ENCODE data around the gene FLVCR1. TPM values are rescaled to one million over a fixed set of nuclear protein-coding genes. Genes with fewer than 3 reads are reported as not detected.

FLVCR1 gene
- total RNA-seq, 2 experiments from 2014 or later, result 16.5 to 22.4 TPM

- Histone ChIP-seq H4K20me1 (ENCODE audit: insufficient read depth, low read length) (no peaks in the 10 kb centered on the region), H3K9me2 (ENCODE audit: insufficient read depth, low read length) (no peaks in the 10 kb centered on the region), H2AFZ (ENCODE audit: low read length) (no peak overlapping the region), H3K4me2 (ENCODE audit: low read length) (no peak overlapping the region), H3K36me3 (ENCODE audit: insufficient read depth, low read length) (peaks cover 90% of the 10 kb centered on the region), H3K27ac (ENCODE audit: low read depth, low read length, poor library complexity, severe bottlenecking) (no peak overlapping the region), H3K4me3 (ENCODE audit: low read depth, low read length, poor library complexity, severe bottlenecking) (no peak overlapping the region), H3K79me2 (ENCODE audit: insufficient read depth, low read depth, low read length) (no peaks in the 10 kb centered on the region), H3K9me3 (ENCODE audit: low read length) (no peaks in the 10 kb centered on the region), H3K4me1 (ENCODE audit: insufficient read depth, low read length, poor library complexity, severe bottlenecking) (no peaks in the 10 kb centered on the region)
- DNase-seq (ENCODE audit: low spot score), result no peak
- intact Hi-C loops (cut with micrococcal nuclease; ENCODE audit: unreplicated experiment), result no loop called here
- TF ChIP-seq EZH2phosphoT487 (IDR thresholded peaks at IDR 0.05; ENCODE audit: borderline replicate concordance, low read depth, low read length), result no peak
- TF ChIP-seq, protein P1, sequence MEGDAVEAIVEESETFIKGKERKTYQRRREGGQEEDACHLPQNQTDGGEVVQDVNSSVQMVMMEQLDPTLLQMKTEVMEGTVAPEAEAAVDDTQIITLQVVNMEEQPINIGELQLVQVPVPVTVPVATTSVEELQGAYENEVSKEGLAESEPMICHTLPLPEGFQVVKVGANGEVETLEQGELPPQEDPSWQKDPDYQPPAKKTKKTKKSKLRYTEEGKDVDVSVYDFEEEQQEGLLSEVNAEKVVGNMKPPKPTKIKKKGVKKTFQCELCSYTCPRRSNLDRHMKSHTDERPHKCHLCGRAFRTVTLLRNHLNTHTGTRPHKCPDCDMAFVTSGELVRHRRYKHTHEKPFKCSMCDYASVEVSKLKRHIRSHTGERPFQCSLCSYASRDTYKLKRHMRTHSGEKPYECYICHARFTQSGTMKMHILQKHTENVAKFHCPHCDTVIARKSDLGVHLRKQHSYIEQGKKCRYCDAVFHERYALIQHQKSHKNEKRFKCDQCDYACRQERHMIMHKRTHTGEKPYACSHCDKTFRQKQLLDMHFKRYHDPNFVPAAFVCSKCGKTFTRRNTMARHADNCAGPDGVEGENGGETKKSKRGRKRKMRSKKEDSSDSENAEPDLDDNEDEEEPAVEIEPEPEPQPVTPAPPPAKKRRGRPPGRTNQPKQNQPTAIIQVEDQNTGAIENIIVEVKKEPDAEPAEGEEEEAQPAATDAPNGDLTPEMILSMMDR (conservative IDR thresholded peaks at IDR 0.05; ENCODE audit: low read length), result no peak
- no TSS peak for BruUV-seq (replicated peaks)
- CTCF ChIA-PET (ENCODE audit: unreplicated experiment), result no interaction called here
- POLR2A ChIA-PET, result interaction anchor here (1.9 kb wide), 1 partner anchor 9 kb away, joined by 11 read pairs; no protein-coding TSS in a partner anchor
Observed at GRCh38 chr1:212892108-212892507, 34.0 kb downstream of the FLVCR1 start.

- Histone ChIP-seq H3K9me3 (ENCODE audit: low read length) (peaks cover 20% of the 10 kb centered on the region), H3K9me2 (ENCODE audit: insufficient read depth, low read length) (no peaks in the 10 kb centered on the region), H3K4me2 (ENCODE audit: low read length) (no peak overlapping the region), H3K36me3 (ENCODE audit: insufficient read depth, low read length) (peaks cover 58% of the 10 kb centered on the region), H3K4me3 (ENCODE audit: low read depth, low read length, poor library complexity, severe bottlenecking) (no peak overlapping the region), H3K27ac (ENCODE audit: low read depth, low read length, poor library complexity, severe bottlenecking) (no peak overlapping the region), H4K20me1 (ENCODE audit: insufficient read depth, low read length) (no peaks in the 10 kb centered on the region), H3K4me1 (ENCODE audit: insufficient read depth, low read length, poor library complexity, severe bottlenecking) (no peaks in the 10 kb centered on the region), H2AFZ (ENCODE audit: low read length) (no peak overlapping the region), H3K79me2 (ENCODE audit: insufficient read depth, low read depth, low read length) (no peaks in the 10 kb centered on the region)
- DNase-seq (ENCODE audit: low spot score), result no peak
- BruUV-seq (replicated peaks), result no TSS peak
- TF ChIP-seq, protein P1 (conservative IDR thresholded peaks at IDR 0.05; ENCODE audit: low read length), result no peak
- no peak for TF ChIP-seq EZH2phosphoT487 (IDR thresholded peaks at IDR 0.05; ENCODE audit: borderline replicate concordance, low read depth, low read length)
- POLR2A ChIA-PET, result interaction anchor here (0.7 to 1.4 kb wide), 2 partner anchors 10 to 96 kb away, joined by 3 to 4 read pairs; no protein-coding TSS in a partner anchor
- intact Hi-C loops (cut with micrococcal nuclease; ENCODE audit: unreplicated experiment), result no loop called here
- CTCF ChIA-PET (ENCODE audit: unreplicated experiment), result no interaction called here
Observed at GRCh38 chr1:212899845-212900244, 41.8 kb downstream of the FLVCR1 start.

- no TSS peak for BruUV-seq (replicated peaks)
- no peak overlapping the region for H3K4me3 ChIP-seq (ENCODE audit: low read depth, low read length, poor library complexity, severe bottlenecking)
- H3K9me3 ChIP-seq (ENCODE audit: low read length), result peaks cover 26% of the 10 kb centered on the region
- POLR2A ChIA-PET, result interaction anchor here (0.6 to 2.2 kb wide), 8 partner anchors 9 to 1751 kb away, joined by 3 to 11 read pairs (median 3); no protein-coding TSS in a partner anchor
- no peaks in the 10 kb centered on the region for H3K4me1 ChIP-seq (ENCODE audit: insufficient read depth, low read length, poor library complexity, severe bottlenecking)
- no peaks in the 10 kb centered on the region for H3K79me2 ChIP-seq (ENCODE audit: insufficient read depth, low read depth, low read length)
- intact Hi-C loops (cut with micrococcal nuclease; ENCODE audit: unreplicated experiment), result no loop called here
- H3K9me2 ChIP-seq (ENCODE audit: insufficient read depth, low read length), result no peaks in the 10 kb centered on the region
- TF ChIP-seq, protein P1 (conservative IDR thresholded peaks at IDR 0.05; ENCODE audit: low read length), result no peak
- no peak for TF ChIP-seq EZH2phosphoT487 (IDR thresholded peaks at IDR 0.05; ENCODE audit: borderline replicate concordance, low read depth, low read length)
- peaks cover 43% of the 10 kb centered on the region for H3K36me3 ChIP-seq (ENCODE audit: insufficient read depth, low read length)
- no peak overlapping the region for H3K27ac ChIP-seq (ENCODE audit: low read depth, low read length, poor library complexity, severe bottlenecking)
- DNase-seq (ENCODE audit: low spot score), result no peak
- CTCF ChIA-PET (ENCODE audit: unreplicated experiment), result interaction anchor here (0.6 kb wide), 1 partner anchor 80 kb away, joined by 3 read pairs; no protein-coding TSS in a partner anchor
- H3K4me2 ChIP-seq (ENCODE audit: low read length), result no peak overlapping the region
- H2AFZ ChIP-seq (ENCODE audit: low read length), result no peak overlapping the region
- H4K20me1 ChIP-seq (ENCODE audit: insufficient read depth, low read length), result no peaks in the 10 kb centered on the region
Observed at GRCh38 chr1:212901290-212901689, 43.2 kb downstream of the FLVCR1 start.
